Endometrial microvascular endothelial cells (primary cell): ENCODE data around the gene CHDH. TPM values are rescaled to one million over a fixed set of nuclear protein-coding genes. Genes with fewer than 3 reads are reported as not detected.

Experiments used
- in situ Hi-C: cut with HindIII; loops from 2 replicates; pipeline ENCODE4 v1.10.0; 2017; ENCODE audit warnings: low sequenced_read_pairs, low pct_unique_long_range_greater_than_20kb; ENCODE audit errors: inconsistent ontology term
- total RNA-seq: library from RNA; depleted of rRNA; stranded (reverse); fragments of >200 nt; gene quantifications from one replicate; pipeline ENCODE4 v1.2.3, GENCODE V29; 2015; ENCODE audit errors: inconsistent ontology term

Gene CHDH
- total RNA-seq, 1 donor from 2014 or later: not detected

- in situ Hi-C loops: no loop called here
Observed at GRCh38 chr3:53773611-53774368, 72.4 kb downstream of the CHDH start.

- in situ Hi-C loops: no loop called here
Observed at GRCh38 chr3:53773021-53773436, 73.2 kb downstream of the CHDH start.

- in situ Hi-C loops: no loop called here
Observed at GRCh38 chr3:53772562-53772961, 73.7 kb downstream of the CHDH start.

DNA sequence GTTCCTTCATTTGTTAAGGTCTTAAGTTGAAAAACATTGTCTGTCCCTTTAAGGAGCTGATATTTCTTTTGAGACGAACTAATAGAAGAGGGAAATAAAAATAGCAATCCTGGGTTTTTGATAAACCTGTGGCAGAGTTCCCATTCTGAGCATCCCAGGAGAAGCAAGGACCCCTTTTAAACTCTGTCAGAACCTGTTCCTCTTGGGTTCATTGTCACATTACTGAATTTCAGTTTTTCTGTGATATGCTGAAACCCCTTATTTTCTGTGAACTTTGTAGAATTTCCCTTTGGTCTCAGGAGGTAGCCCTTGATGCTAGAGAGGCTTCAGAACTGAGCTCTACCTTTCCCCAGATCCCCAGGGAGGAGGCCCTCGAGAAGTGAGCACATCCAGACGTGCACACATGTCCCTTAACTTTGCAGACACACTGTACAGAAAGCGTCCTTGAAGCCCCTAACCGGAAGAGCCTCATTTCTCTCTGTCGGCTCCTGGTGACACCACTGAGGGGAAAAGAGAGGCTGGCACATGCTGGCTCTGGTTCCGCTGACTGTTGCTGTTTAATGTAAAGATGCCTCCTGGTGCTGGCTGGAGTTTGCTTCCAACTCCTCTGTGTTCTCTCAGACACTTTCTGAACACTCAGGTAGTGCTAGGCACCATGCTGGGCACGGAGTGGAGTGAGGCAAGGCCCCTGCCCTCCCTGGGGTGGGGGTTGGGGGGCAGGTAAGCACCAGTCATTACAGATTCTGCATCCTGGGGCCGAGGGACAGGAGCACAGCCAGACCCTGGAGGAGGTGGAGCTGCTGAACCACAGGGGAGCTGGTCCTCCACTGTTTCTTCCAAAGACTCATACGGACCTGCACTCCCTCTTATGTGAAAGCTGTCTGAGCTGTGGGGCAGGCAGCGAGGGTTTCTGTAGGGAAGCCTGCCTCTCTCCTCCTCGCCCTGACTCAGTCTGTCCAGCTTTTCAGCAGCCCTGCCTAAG lies 77.5 kb downstream of the CHDH start:
- in situ Hi-C loops: no loop called here

GRCh38 chr3:53766706-53767105 lies 79.5 kb downstream of the CHDH start:
- in situ Hi-C loops: no loop called here

GRCh38 chr3:53765753-53766152 lies 80.5 kb downstream of the CHDH start:
- in situ Hi-C loops: no loop called here

- in situ Hi-C loops: no loop called here
Observed at GRCh38 chr3:53764026-53764775, 82.0 kb downstream of the CHDH start.

DNA sequence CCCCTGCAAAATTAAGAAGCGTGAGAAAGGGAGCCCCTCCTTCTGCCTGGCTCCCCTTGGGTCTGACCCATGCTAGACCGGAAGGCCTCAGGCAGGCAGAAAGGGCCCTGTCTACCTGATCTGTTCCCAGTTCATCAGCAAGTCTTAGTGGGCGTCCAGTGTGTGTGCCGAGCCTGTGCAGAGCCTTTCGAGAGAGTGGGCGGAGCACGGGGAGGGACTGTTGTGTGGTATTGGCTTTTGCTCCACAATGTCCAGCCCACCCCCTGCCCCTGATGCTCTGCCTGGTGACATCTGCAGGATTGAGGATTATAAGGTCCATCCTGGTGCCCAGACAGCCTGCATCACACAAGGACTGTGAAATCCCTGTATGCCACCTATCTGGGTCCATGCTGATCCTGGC lies 82.9 kb downstream of the CHDH start:
- in situ Hi-C loops: no loop called here

Other genes with a start within 250 kb of the CHDH start
- gene IL17RB, start 149 bp upstream of the CHDH start, total RNA-seq: not detected
- 21.0 TPM for gene ACTR8, start 35.7 kb upstream of the CHDH start, total RNA-seq
- gene SELENOK, start 45.4 kb upstream of the CHDH start, total RNA-seq: 36.1 TPM